ENCODE measurements around the gene PROM1. TPM values are rescaled to one million over a fixed set of nuclear protein-coding genes. Genes with fewer than 3 reads are reported as not detected.
A peak's percentile ranks its signal among the peaks of the same experiment; 100 is the strongest.

The PROM1 gene
- total RNA-seq (2022) = 193 and 196 TPM in 2 replicates
- Bru-seq, nascent RNA = percentile 95 among the genes with signal in this experiment
- BruChase-seq, experiment 1, labeled RNA remaining after a 2-hour chase = percentile 92 among the genes with signal in this experiment
- percentile 94 among the genes with signal in this experiment for BruChase-seq, experiment 2, labeled RNA remaining after a 6-hour chase
- long read RNA-seq, full-length matches to known transcripts = 71 of 130 reads
- long read RNA-seq, partial matches to known transcripts = 32 of 130 reads
- long read RNA-seq, other reads (novel, unspliced or antisense) = 27 of 130 reads

DNA sequence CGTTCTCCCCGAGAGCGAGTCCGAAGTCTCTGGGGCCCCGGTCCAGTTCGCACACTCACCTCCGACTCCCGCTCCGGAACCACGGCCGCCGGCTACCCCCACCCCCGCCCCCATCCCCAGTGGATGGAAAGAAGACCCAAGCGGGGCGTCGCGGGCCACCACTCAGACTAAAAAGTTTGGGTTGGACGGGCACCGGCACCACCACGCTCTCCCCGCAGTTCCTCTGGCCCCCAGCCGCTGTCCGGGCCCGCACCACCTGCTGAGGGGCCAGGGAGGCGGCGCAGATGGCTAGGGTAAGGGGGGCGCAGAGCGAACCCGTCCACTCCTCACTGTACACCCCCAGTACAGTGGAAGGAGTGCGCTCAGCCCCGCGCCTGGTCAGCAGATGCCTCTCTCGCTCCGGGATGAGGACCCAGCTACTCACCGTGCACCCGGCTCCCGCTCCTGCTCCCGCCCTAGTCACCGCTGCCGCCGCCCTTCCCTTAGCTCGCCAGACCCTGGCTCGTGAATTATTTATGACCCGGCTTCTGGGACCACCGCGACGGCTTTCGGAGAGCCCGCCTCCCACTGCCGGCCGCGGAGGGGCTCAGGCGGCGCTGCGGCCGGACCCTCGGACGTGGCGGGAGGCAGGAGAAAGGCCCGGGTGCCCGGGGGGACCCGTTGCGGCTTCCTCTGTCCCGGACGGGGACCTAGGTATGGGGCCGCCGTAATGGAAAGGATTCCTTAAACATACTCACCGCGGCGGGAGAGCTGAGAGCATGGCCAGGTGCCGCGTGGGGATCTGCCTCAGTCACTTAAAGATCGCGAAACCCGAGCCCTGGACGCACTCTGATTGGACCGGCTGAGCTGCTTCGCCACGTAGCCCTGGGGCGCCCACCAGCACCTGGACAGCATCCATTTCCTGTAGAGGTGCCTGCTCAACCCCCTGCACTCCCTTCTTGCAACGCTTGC lies at the start of gene PROM1:
TSS of gene PROM1 (minus strand) at position 783 of the 951 bp plus-strand sequence. CDS start 8,117 bp downstream, outside the sequence.
- no peak for TF ChIP-seq CTCF (IDR thresholded peaks at IDR 0.05; ENCODE audit: insufficient read depth in 1 of 2, low read depth in 1 of 2, low read length in 1 of 2, severe bottlenecking in 1 of 2, unreplicated experiment in 1 of 2)
- Histone ChIP-seq H3K4me1 (peaks cover 7% of the 10 kb centered on the region), H3K36me3 (ENCODE audit: control insufficient read depth, insufficient read depth, low read length) (no peaks in the 10 kb centered on the region; the same call in 1 of the 2 replicates), H3K27me3 (replicated peaks; ENCODE audit: control insufficient read depth, insufficient read depth, low read length) (no peaks in the 10 kb centered on the region), H3K4me3 (ENCODE audit: low read depth, low read length) (peak within 1 kb of the TSS; percentile 98), H3K9me3 (no peaks in the 10 kb centered on the region)
- POLR2A ChIA-PET = interaction anchor here (1.0 to 1.4 kb wide), 3 partner anchors 45 to 113 kb away, joined by 3 to 4 read pairs (median 3); no protein-coding TSS in a partner anchor
- peaks cover 17% of the 10 kb centered on the region for H3K4me1 Mint-ChIP-seq (ENCODE audit: low read depth, unreplicated experiment)
- H3K36me3 Mint-ChIP-seq (ENCODE audit: insufficient read depth, unreplicated experiment) = peaks cover 25% of the 10 kb centered on the region
- intact Hi-C loops (cut with micrococcal nuclease; ENCODE audit: unreplicated experiment) = loop anchor here (1.0 to 5.0 kb wide), 6 partner anchors 44 to 169 kb away; no protein-coding TSS in a partner anchor
- H3K4me3 Mint-ChIP-seq (ENCODE audit: unreplicated experiment) = peak within 1 kb of the TSS; percentile 91
- H3K9me3 Mint-ChIP-seq (ENCODE audit: unreplicated experiment) = no peaks in the 10 kb centered on the region
- peak within 1 kb of the TSS; percentile 85 for H3K27ac Mint-ChIP-seq (ENCODE audit: unreplicated experiment)
- TSS peak; percentile 28 for BruUV-seq (replicated peaks)
- peak; percentile 81 to 85 for DNase-seq
- CTCF ChIA-PET = interaction anchor here (0.9 to 1.5 kb wide), 2 partner anchors 113 to 201 kb away, joined by 3 to 6 read pairs; no protein-coding TSS in a partner anchor
- H3K27me3 Mint-ChIP-seq (ENCODE audit: insufficient read depth, unreplicated experiment) = no peaks in the 10 kb centered on the region

DNA sequence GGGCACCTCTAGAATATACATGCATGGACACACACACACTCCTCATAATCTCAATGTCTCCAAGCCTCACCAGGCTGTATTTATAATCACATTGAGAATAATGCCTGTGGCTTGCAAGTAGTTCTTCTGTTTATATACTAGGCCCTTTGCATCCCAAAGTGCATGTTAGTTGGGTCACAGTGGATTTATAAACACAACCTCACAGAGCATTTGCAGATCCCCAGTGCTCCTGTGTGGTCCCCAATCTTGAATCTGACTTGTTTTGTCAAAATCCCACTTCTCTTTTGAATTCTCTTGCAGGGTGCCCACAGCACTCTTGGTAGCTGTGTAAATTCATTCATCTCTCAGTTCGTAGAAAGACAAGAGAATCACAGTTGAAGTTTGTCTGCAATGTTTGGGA lies 49.6 kb upstream of the PROM1 start:
- Histone ChIP-seq H3K36me3 (ENCODE audit: control insufficient read depth, insufficient read depth, low read length) (no peaks in the 10 kb centered on the region), H3K4me1 (peaks cover 19% of the 10 kb centered on the region), H3K9me3 (no peaks in the 10 kb centered on the region; the same call in 1 of the 2 replicates), H3K4me3 (ENCODE audit: low read depth, low read length) (no peak overlapping the region), H3K27me3 (replicated peaks; ENCODE audit: control insufficient read depth, insufficient read depth, low read length) (no peaks in the 10 kb centered on the region)
- H3K27ac Mint-ChIP-seq (ENCODE audit: unreplicated experiment) = no peak overlapping the region
- no peak overlapping the region for H3K4me3 Mint-ChIP-seq (ENCODE audit: unreplicated experiment)
- peaks cover 5% of the 10 kb centered on the region for H3K36me3 Mint-ChIP-seq (ENCODE audit: insufficient read depth, unreplicated experiment)
- DNase-seq = no peak
- H3K27me3 Mint-ChIP-seq (ENCODE audit: insufficient read depth, unreplicated experiment) = no peaks in the 10 kb centered on the region
- CTCF ChIA-PET = no interaction called here
- no TSS peak for BruUV-seq (replicated peaks)
- intact Hi-C loops (cut with micrococcal nuclease; ENCODE audit: unreplicated experiment) = no loop called here
- H3K9me3 Mint-ChIP-seq (ENCODE audit: unreplicated experiment) = peaks cover 14% of the 10 kb centered on the region
- POLR2A ChIA-PET = no interaction called here
- H3K4me1 Mint-ChIP-seq (ENCODE audit: low read depth, unreplicated experiment) = peaks cover 17% of the 10 kb centered on the region
- TF ChIP-seq CTCF (IDR thresholded peaks at IDR 0.05; ENCODE audit: insufficient read depth in 1 of 2, low read depth in 1 of 2, low read length in 1 of 2, severe bottlenecking in 1 of 2, unreplicated experiment in 1 of 2) = no peak

DNA sequence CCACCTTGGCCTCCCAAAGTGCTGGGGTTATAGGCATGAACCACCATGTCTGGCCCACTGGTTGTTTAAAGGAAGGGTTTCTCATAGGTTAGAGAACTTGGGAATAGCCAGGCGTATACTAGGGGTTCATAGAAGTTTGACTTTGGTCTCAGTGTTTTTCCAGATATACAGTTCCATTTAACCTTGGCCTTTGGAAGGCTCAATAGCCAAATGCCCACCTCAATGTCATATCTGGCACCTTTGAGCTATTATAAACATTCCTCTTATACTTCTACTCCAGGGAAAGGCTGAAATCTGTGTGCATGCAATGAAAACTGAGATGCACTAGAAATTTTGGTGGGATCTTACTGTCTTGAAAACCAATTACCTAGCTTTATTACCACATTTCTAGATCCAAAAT lies 47.5 kb upstream of the PROM1 start:
- Mint-ChIP-seq H3K27ac (ENCODE audit: unreplicated experiment) (no peak overlapping the region), H3K36me3 (ENCODE audit: insufficient read depth, unreplicated experiment) (peaks cover 5% of the 10 kb centered on the region), H3K9me3 (ENCODE audit: unreplicated experiment) (peaks cover 14% of the 10 kb centered on the region), H3K4me1 (ENCODE audit: low read depth, unreplicated experiment) (peaks cover 34% of the 10 kb centered on the region), H3K4me3 (ENCODE audit: unreplicated experiment) (no peak overlapping the region), H3K27me3 (ENCODE audit: insufficient read depth, unreplicated experiment) (no peaks in the 10 kb centered on the region)
- ChIA-PET CTCF (no interaction called here), POLR2A (no interaction called here)
- DNase-seq = no peak
- Histone ChIP-seq H3K27me3 (replicated peaks; ENCODE audit: control insufficient read depth, insufficient read depth, low read length) (no peaks in the 10 kb centered on the region), H3K36me3 (ENCODE audit: control insufficient read depth, insufficient read depth, low read length) (no peaks in the 10 kb centered on the region), H3K9me3 (no peaks in the 10 kb centered on the region; the same call in 1 of the 2 replicates), H3K4me3 (ENCODE audit: low read depth, low read length) (no peak overlapping the region), H3K4me1 (peaks cover 26% of the 10 kb centered on the region)
- no peak for TF ChIP-seq CTCF (IDR thresholded peaks at IDR 0.05; ENCODE audit: insufficient read depth in 1 of 2, low read depth in 1 of 2, low read length in 1 of 2, severe bottlenecking in 1 of 2, unreplicated experiment in 1 of 2)
- no TSS peak for BruUV-seq (replicated peaks)
- intact Hi-C loops (cut with micrococcal nuclease; ENCODE audit: unreplicated experiment) = no loop called here
